ENCODE measurements around the gene PSIP1. TPM values are rescaled to one million over a fixed set of nuclear protein-coding genes. Genes with fewer than 3 reads are reported as not detected.
A peak's percentile ranks its signal among the peaks of the same experiment; 100 is the strongest.

PSIP1 gene
- total RNA-seq, 1 experiment from 2014 or later: 67.8 TPM

- no TSS peak for BruUV-seq (replicated peaks)
- no peak overlapping the region for H3K27ac ChIP-seq
- H4K20me1 ChIP-seq (ENCODE audit: insufficient read depth): no peaks in the 10 kb centered on the region
- no peaks in the 10 kb centered on the region for H3K9me3 ChIP-seq (ENCODE audit: insufficient read depth, low read depth)
- no peak for TF ChIP-seq EZH2 (IDR thresholded peaks at IDR 0.05; ENCODE audit: low read depth)
- TF ChIP-seq CTCF (conservative IDR thresholded peaks at IDR 0.05): no peak
- intact Hi-C loops (cut with micrococcal nuclease; ENCODE audit: unreplicated experiment): no loop called here
- H3K27me3 ChIP-seq (ENCODE audit: insufficient read depth, low read depth): no peaks in the 10 kb centered on the region
- H3K36me3 ChIP-seq (ENCODE audit: low read depth): no peaks in the 10 kb centered on the region
- no peaks in the 10 kb centered on the region for H3K79me2 ChIP-seq (ENCODE audit: low read depth)
- no peak overlapping the region for H3K4me3 ChIP-seq
- ChIA-PET CTCF (no interaction called here), POLR2A (ENCODE audit: unreplicated experiment) (no interaction called here)
- no peak for DNase-seq
- H3F3A ChIP-seq (ENCODE audit: insufficient read depth, low read depth): no peaks in the 10 kb centered on the region
- H3K9me2 ChIP-seq (ENCODE audit: insufficient read depth): no peaks in the 10 kb centered on the region
- no peak overlapping the region for H3K4me2 ChIP-seq
- H3K4me1 ChIP-seq (replicated peaks; ENCODE audit: insufficient read depth): no peaks in the 10 kb centered on the region
- no peak overlapping the region for H2AFZ ChIP-seq
Observed at GRCh38 chr9:15519831-15520230, 9.1 kb upstream of the PSIP1 start.

GRCh38 chr9:15513335-15513734, 2.6 kb upstream of the PSIP1 start:
- Histone ChIP-seq H3K27ac (no peak overlapping the region), H3K4me2 (no peak overlapping the region), H3K9me3 (ENCODE audit: insufficient read depth, low read depth) (no peaks in the 10 kb centered on the region), H3K27me3 (ENCODE audit: insufficient read depth, low read depth) (no peaks in the 10 kb centered on the region), H2AFZ (no peak overlapping the region), H3K79me2 (ENCODE audit: low read depth) (peaks cover 19% of the 10 kb centered on the region), H3K4me1 (replicated peaks; ENCODE audit: insufficient read depth) (peaks cover 22% of the 10 kb centered on the region), H3K4me3 (no peak overlapping the region), H4K20me1 (ENCODE audit: insufficient read depth) (peaks cover 2% of the 10 kb centered on the region; the same call in 1 of the 2 replicates), H3F3A (ENCODE audit: insufficient read depth, low read depth) (no peaks in the 10 kb centered on the region), H3K9me2 (ENCODE audit: insufficient read depth) (no peaks in the 10 kb centered on the region), H3K36me3 (ENCODE audit: low read depth) (no peaks in the 10 kb centered on the region)
- CTCF ChIA-PET: no interaction called here
- intact Hi-C loops (cut with micrococcal nuclease; ENCODE audit: unreplicated experiment): loop anchor here (5.0 kb wide), 1 partner anchor 309 kb away; no protein-coding TSS in a partner anchor
- no peak for TF ChIP-seq EZH2 (IDR thresholded peaks at IDR 0.05; ENCODE audit: low read depth)
- TF ChIP-seq CTCF (conservative IDR thresholded peaks at IDR 0.05): no peak
- no TSS peak for BruUV-seq (replicated peaks)
- DNase-seq: peak in 1 of 2 experiments; percentile 37
- POLR2A ChIA-PET (ENCODE audit: unreplicated experiment): no interaction called here

GRCh38 chr9:15512889-15513288, 2.1 kb upstream of the PSIP1 start:
- intact Hi-C loops (cut with micrococcal nuclease; ENCODE audit: unreplicated experiment): loop anchor here (5.0 kb wide), 1 partner anchor 309 kb away; no protein-coding TSS in a partner anchor
- Histone ChIP-seq H2AFZ (no peak overlapping the region), H3K4me2 (no peak overlapping the region), H3K9me3 (ENCODE audit: insufficient read depth, low read depth) (no peaks in the 10 kb centered on the region), H3K4me1 (replicated peaks; ENCODE audit: insufficient read depth) (peaks cover 22% of the 10 kb centered on the region), H4K20me1 (ENCODE audit: insufficient read depth) (peaks cover 2% of the 10 kb centered on the region; the same call in 1 of the 2 replicates), H3F3A (ENCODE audit: insufficient read depth, low read depth) (no peaks in the 10 kb centered on the region), H3K9me2 (ENCODE audit: insufficient read depth) (no peaks in the 10 kb centered on the region), H3K27me3 (ENCODE audit: insufficient read depth, low read depth) (no peaks in the 10 kb centered on the region), H3K27ac (no peak overlapping the region), H3K4me3 (no peak overlapping the region), H3K36me3 (ENCODE audit: low read depth) (no peaks in the 10 kb centered on the region), H3K79me2 (ENCODE audit: low read depth) (peaks cover 23% of the 10 kb centered on the region)
- ChIA-PET POLR2A (ENCODE audit: unreplicated experiment) (no interaction called here), CTCF (no interaction called here)
- TF ChIP-seq EZH2 (IDR thresholded peaks at IDR 0.05; ENCODE audit: low read depth): no peak
- no peak for TF ChIP-seq CTCF (conservative IDR thresholded peaks at IDR 0.05)
- no peak for DNase-seq
- BruUV-seq (replicated peaks): no TSS peak

All from PC-9 (cell line).